Transverse colon (tissue), 4 donors: Measurements from ENCODE around the gene BET1.

Experiments
- CTCF ChIP-seq, 5 experiments: fragments of 200-600 bp in 3 of 5; fragments of 450-650 bp in 2 of 5; sonication (generic) in 3 of 5; IDR thresholded peaks; 1 replicate in 2 of 5; 2 replicates in 3 of 5; pipeline ENCODE4 v1.5.1; 2016 to 2017; ENCODE audit warnings: antibody characterized with exemption in 5 of 5, inconsistent platforms in 3 of 5, mild to moderate bottlenecking in 2 of 5, moderate library complexity in 1 of 5
- POLR2A ChIP-seq: fragments of 450-650 bp; IDR thresholded peaks from one replicate; pipeline ENCODE4 v1.6.1; 2016; ENCODE audit warnings: antibody characterized with exemption, mild to moderate bottlenecking, moderate library complexity
- POLR2AphosphoS5 ChIP-seq, 3 donors: sonication (generic); formaldehyde crosslinking; IDR thresholded peaks; one replicate each; pipeline ENCODE4 v1.6.1; 2016; ENCODE audit warnings: antibody characterized with exemption in 3 of 3

GRCh38 chr7:94015538-94015937, 11.4 kb upstream of the BET1 start:
- TF ChIP-seq CTCF (IDR thresholded peaks at IDR 0.05) (no peak), POLR2A (no peak), POLR2AphosphoS5 (IDR thresholded peaks at IDR 0.05) (no peak)
